Measurements from ENCODE around the gene RBMY1J. TPM values are rescaled to one million over a fixed set of nuclear protein-coding genes. Genes with fewer than 3 reads are reported as not detected.
"Not testable (repeated sequence)": the region's sequence is repeated elsewhere in the genome, so short reads cannot be mapped to it uniquely, and the experiment has no call there.

RBMY1J gene
- total RNA-seq, result not detected in 2 replicates

DNA sequence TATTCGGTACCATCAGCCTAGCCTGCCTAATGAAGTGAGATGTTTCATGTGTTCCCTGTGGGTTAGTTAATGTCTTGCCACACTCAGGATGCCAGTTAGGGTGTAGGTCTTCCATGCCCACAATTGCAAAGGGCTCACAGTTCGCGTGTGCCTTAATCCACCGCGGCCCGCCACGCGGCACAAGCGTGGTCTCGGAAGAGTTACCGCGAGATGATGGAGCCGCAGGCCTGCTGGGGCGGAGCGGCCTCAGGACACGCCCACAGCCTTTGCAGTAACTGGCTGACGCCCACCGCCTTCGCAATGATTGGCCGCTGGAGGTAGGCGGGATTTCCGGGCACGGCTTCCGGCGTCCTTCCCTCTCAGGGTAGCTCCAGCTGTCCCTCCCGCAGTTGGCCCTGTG, at the start of gene RBMY1J:
TSS of gene RBMY1J (plus strand) at position 301 of the 400 bp plus-strand sequence. CDS start 2,038 bp downstream, outside the sequence.
- not testable (repeated sequence) for DNase-seq (ENCODE audit: low read depth); H3K36me3 ChIP-seq (ENCODE audit: control insufficient read depth, insufficient read depth, low read length); H3K27me3 ChIP-seq (ENCODE audit: control insufficient read depth, insufficient read depth, low read length); H3K4me3 ChIP-seq (ENCODE audit: low read depth, low read length)

DNA sequence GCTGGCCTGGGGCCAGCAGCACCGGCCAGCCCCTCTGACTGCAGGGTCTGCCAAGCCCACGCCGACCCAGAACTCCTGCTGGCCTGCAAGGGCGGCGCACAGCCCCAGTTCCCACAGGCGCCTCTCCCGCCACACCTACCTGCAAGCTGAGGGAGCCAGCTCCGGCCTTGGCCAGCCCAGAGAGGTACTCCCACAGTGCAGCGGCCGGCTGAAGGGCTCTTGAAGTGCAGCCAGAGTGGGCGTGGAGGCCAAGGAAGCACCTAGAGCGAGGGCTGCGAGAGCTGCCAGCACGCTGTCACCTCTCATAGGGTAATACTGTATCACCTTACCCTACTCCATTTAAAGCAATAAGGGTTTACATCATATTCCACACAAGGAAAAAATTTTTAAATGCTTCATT, 35.8 kb upstream of the RBMY1J start:
- Histone ChIP-seq H3K27me3 (ENCODE audit: control insufficient read depth, insufficient read depth, low read length) (no peaks in the 10 kb centered on the region), H3K4me3 (ENCODE audit: low read depth, low read length) (no peak overlapping the region), H3K36me3 (ENCODE audit: control insufficient read depth, insufficient read depth, low read length) (no peaks in the 10 kb centered on the region)
- TF ChIP-seq, protein P1, sequence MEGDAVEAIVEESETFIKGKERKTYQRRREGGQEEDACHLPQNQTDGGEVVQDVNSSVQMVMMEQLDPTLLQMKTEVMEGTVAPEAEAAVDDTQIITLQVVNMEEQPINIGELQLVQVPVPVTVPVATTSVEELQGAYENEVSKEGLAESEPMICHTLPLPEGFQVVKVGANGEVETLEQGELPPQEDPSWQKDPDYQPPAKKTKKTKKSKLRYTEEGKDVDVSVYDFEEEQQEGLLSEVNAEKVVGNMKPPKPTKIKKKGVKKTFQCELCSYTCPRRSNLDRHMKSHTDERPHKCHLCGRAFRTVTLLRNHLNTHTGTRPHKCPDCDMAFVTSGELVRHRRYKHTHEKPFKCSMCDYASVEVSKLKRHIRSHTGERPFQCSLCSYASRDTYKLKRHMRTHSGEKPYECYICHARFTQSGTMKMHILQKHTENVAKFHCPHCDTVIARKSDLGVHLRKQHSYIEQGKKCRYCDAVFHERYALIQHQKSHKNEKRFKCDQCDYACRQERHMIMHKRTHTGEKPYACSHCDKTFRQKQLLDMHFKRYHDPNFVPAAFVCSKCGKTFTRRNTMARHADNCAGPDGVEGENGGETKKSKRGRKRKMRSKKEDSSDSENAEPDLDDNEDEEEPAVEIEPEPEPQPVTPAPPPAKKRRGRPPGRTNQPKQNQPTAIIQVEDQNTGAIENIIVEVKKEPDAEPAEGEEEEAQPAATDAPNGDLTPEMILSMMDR (IDR thresholded peaks at IDR 0.05; ENCODE audit: insufficient read depth, low read length, poor library complexity, severe bottlenecking), result no peak
- no peak for DNase-seq (ENCODE audit: low read depth)

DNA sequence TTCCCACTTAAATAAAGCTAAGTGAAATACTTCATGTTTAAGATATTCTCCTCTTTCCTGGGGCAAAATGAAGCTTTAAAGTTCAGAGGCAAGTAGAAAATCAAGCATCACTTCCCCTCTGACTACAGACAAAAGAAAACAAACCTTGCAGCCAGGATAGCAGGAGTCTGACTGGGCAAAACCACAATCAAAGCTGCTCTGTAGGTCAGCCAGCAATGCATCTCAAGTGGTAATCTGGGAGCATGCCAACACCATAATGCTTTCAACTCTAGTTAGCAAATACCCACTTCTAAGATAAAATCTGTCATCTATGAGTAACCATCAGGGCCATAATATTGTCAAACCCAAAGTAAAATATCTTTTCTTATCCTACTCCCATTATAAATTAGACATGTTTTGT, 32.6 kb upstream of the RBMY1J start:
- TF ChIP-seq, protein P1 (IDR thresholded peaks at IDR 0.05; ENCODE audit: insufficient read depth, low read length, poor library complexity, severe bottlenecking), result no peak
- no peaks in the 10 kb centered on the region for H3K36me3 ChIP-seq (ENCODE audit: control insufficient read depth, insufficient read depth, low read length)
- DNase-seq (ENCODE audit: low read depth), result no peak
- no peaks in the 10 kb centered on the region for H3K27me3 ChIP-seq (ENCODE audit: control insufficient read depth, insufficient read depth, low read length)
- H3K4me3 ChIP-seq (ENCODE audit: low read depth, low read length), result no peak overlapping the region

DNA sequence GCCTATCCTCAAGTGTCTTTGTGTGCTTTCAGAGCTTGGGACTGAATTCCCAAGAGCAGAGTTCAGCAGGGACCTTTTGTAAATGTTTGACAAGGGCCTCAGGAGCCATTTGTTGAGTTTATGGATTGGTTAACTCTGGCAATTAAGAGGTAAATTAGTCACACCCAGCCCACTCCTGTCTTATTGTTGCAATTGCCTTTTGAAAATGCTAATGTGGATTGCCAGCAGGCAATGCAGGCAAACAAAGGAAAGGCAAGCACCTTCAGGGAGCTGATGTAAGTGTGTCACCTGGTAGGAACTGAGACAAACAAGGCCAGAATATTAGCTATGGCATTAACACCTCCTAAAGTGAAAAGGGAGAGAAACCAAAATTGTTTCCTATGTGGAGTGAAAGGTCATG, 29.7 kb upstream of the RBMY1J start:
- TF ChIP-seq, protein P1 (IDR thresholded peaks at IDR 0.05; ENCODE audit: insufficient read depth, low read length, poor library complexity, severe bottlenecking), result no peak
- no peak for DNase-seq (ENCODE audit: low read depth)
- Histone ChIP-seq H3K4me3 (ENCODE audit: low read depth, low read length) (no peak overlapping the region), H3K36me3 (ENCODE audit: control insufficient read depth, insufficient read depth, low read length) (no peaks in the 10 kb centered on the region), H3K27me3 (ENCODE audit: control insufficient read depth, insufficient read depth, low read length) (no peaks in the 10 kb centered on the region)

DNA sequence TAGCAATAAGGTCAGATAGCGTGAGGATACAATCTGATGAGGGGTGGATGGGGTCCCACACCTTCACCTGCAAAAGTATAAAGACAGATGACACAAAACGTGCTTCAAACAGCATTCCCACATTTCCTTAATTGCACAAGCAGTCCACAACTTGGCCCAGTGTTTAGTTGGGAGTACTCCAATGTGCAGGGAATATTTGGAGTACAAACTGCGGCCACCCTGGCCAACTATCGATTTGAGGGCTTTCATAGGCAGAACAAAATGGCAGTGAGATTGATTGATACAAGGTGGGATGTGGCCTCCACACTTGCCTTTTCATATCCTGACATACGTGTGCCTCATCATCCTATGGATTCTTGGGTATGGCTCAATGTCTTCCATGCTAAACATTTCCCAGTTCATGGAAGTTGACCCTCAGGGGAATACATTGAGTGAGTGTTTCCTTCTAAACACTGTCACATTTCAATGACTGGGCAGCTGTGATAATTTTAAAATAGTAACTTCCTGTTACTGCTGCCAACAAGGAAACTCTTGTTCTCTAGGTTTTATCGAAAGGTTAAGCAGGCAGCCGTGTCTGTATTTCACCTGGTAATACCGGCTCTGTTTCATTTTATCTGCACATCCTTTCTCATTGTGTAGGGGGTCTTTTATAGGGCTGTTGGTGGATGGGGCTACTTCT, 41.6 kb downstream of the RBMY1J start:
- not testable (repeated sequence) for DNase-seq (ENCODE audit: low read depth); H3K36me3 ChIP-seq (ENCODE audit: control insufficient read depth, insufficient read depth, low read length); H3K4me3 ChIP-seq (ENCODE audit: low read depth, low read length); H3K27me3 ChIP-seq (ENCODE audit: control insufficient read depth, insufficient read depth, low read length)

DNA sequence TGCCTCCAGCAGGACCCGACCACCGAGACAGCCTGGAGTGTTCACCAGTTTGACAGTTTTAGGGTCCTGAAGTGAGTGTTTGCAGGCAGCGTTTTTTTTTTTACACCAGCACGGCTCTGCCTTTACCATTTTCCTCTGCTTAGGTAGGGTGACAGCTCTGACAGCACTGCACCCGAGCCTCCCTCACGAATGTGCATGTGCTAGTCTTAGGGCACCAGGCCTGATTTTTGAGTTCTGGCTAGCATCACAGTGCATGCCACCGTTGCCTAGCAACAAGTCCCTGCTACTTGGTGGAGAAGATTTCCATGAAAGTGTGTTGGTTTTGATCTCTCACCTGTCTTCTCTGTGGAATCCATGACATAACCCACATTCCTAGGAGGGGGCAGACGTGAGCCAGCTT, 52.3 kb downstream of the RBMY1J start:
- not testable (repeated sequence) for H3K36me3 ChIP-seq (ENCODE audit: control insufficient read depth, insufficient read depth, low read length); DNase-seq (ENCODE audit: low read depth); H3K4me3 ChIP-seq (ENCODE audit: low read depth, low read length); H3K27me3 ChIP-seq (ENCODE audit: control insufficient read depth, insufficient read depth, low read length)

DNA sequence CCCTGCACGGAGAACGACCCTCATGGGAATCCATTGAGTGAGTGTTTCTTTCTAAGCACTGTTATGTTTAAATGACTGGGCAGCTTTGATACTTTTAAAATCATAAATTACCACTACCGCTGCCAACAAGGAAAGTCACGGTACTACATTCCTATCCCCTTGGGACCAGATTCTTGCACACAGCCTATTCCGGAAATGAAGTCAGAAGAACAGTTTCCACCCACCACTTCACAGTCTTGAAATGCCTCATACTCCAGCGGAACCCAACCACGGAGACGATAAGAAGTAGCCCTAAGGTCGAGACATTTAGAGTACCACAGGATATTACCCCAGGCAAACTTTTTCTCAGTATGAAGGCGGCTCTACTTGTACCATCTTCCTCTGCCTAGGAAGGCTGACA, 58.8 kb downstream of the RBMY1J start:
- H3K4me3 ChIP-seq (ENCODE audit: low read depth, low read length); H3K36me3 ChIP-seq (ENCODE audit: control insufficient read depth, insufficient read depth, low read length); DNase-seq (ENCODE audit: low read depth); H3K27me3 ChIP-seq (ENCODE audit: control insufficient read depth, insufficient read depth, low read length): not testable (repeated sequence)

Other genes starting within 250 kb of the RBMY1J start
- not detected in 2 replicates for gene RBMY1F, start 220.5 kb upstream of the RBMY1J start, total RNA-seq

Data from kidney epithelial cell (primary cell).